ENCODE measurements around the gene RPL22.

The RPL22 gene

DNA sequence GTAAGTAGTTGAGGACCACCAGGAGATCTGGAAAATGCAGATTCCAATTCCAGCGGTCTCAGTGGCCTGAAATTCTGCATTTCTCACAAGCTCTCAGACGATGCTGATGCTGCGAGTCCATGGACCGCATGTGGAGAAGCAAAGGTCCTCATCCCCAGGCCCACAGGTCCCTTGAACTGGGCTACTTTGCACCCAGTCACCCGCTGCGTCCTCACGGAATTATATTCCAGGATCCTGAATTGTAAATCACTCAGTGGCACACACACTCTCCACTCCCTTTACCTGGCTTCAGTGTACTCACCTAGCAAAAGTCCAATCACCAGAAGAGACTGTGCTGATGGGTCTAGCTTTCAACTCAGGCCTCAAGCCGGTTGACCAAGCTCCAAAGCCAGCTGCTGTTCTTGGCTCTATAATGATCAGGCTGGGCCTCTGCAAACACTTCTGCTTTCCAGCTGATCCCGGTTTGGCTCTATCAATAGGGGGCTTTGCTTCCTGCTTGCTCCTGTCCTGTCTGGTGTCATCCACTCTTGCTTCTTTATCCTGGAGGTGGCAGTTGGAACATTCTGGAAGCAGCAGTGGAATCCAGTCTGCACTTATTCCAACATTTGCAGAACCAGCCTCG is 904 bp upstream of the RPL22 start:
- DNase-seq, result no peak

DNA sequence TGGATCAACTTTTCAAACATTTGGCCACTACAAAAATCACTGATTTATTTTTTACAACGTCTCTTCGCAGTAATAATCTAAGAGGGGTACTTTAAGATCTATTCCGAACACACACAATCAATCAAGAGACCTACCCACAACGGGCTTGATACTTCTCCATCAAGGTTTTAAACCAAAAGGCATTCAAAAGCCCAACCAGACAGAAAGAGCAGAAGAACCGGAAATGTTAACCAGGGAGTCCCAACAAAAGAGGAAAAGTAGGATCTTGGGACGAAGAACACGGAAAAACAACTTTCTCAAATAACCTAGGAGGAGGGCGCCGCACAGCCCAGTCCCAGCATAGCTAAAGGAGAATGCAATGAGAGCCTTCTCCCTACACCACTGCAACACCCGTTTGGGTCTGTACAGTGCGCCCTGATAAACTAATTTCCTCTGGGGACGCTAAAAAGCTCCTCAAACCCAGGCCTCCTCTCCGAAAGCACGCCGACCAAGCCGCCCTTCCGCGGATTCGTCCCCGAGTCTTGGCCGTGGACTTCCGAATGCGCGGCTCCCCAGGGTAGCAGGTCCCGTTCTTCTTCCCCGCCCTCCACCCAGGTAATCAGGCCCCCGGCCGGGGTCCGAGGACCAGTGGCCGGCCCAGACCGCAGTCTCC is 623 bp downstream of the RPL22 start:
- no peak for DNase-seq

- no peak for DNase-seq
Observed at GRCh38 chr1:6197746-6198427, 1.5 kb downstream of the RPL22 start.

DNA sequence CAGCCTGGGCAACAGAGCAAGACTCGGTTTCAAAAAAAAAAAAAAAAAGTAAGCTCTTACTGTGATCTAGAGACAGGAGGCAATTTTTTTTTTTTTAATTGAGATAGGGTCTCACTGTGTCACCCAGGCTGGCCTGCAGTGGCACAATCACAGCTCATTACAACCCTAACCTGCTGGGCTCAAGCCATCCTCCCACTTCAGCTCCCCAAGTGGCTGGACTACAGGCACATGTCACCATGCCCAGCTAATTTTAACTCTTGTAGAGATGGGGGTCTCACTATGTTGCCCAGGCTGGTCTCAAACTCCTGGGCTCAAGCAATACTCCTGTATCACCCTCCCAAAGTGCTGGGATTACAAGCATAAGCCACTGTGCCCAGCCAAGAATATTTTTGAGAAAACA is 7.4 kb downstream of the RPL22 start:
- DNase-seq, result no peak

DNA sequence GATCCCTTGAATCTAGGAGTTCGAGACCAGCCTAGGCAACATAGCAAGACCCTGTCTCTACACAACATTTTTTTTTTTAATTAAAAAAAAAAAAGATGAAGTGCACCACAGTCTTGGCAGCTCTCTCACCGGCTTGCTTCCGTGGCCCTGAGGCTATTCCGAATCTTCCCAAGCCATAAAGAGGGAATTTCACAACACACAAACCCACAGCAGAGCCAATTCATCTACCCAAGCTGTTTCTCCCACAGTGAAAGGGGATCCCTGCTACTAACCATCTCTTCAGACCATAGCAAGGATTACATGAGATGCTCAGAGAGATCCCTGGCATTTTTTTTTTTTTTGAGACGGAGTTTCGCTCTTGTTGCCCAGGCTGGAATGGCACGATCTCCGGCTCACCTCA is 10.9 kb downstream of the RPL22 start:
- no peak for DNase-seq

GRCh38 chr1:6185635-6186382 is 13.6 kb downstream of the RPL22 start:
- DNase-seq, result peak; percentile 16

DNA sequence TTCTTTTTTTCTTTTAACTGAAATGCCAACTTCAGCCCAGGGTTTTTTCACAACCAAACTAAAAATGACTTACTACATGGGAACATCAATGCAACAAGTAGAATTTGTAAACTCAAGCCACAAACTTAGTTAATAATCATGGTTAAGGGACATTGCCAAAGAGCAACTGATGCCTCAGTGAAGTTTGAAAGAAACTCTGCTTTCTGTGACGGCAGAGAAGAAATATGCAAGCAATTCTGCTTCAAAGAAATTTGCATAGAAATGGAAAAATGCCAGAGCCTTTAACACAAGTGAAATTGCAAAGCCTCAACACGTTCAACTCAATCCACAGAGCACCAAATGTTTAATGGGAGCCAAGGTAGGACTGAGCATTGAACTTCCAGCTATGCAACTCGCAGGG is 14.2 kb downstream of the RPL22 start:
- DNase-seq, result no peak

GRCh38 chr1:6184083-6184783 is 15.2 kb downstream of the RPL22 start:
- DNase-seq, result no peak

- no peak for DNase-seq
Observed at GRCh38 chr1:6183520-6183989, 15.8 kb downstream of the RPL22 start.

DNA sequence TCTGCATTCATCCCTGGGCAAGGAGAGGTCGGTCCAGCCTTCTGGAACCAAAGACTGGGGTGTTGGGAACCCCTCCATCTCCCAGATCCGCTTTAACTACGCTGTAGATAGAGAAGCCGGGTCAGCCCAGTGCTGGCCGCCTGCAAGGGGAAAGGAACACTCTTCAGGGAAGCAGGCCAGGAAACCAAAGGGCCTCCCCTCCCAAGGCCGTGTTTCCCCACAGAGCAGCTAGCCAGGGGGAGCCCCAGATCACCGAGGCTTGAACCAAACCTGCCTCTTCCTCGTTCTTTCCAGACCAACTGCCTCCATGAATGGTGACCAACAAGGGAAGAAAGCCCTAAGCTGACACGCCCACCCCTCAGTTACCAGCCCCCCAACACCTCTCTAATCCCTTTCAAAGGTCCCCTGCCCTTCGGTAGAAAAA is 18.0 kb downstream of the RPL22 start:
- DNase-seq, result no peak

- no peak for DNase-seq
Observed at GRCh38 chr1:6180707-6181311, 18.6 kb downstream of the RPL22 start.

DNA sequence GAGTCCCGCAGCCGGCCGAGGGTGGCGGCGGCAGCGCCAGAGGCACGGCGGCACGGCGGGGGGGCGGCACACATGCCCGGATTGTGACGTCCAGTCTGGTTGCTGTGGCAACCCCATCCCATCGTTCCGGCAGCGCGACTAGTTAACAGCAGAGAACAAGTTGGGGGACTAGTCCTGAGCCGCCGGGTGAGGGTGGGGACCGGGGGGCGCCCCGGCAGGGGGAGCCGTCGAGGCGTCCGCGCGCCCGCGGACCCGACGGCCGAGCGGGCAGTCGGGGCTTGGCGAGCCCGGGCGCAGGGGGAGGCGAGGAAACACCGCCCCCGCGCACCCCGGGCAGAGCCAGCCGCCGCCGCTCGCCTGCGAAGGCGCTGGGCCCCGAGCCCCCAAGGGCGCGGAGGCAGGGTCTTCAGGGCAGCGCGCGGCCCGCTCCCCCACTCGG is 19.1 kb downstream of the RPL22 start, which contains the start of gene CHD5:
Gene CHD5, minus strand, starts transcription at position 54 of the 439 bp plus-strand sequence. CDS start 298 bp downstream, outside the sequence.
- DNase-seq, result no peak

DNA sequence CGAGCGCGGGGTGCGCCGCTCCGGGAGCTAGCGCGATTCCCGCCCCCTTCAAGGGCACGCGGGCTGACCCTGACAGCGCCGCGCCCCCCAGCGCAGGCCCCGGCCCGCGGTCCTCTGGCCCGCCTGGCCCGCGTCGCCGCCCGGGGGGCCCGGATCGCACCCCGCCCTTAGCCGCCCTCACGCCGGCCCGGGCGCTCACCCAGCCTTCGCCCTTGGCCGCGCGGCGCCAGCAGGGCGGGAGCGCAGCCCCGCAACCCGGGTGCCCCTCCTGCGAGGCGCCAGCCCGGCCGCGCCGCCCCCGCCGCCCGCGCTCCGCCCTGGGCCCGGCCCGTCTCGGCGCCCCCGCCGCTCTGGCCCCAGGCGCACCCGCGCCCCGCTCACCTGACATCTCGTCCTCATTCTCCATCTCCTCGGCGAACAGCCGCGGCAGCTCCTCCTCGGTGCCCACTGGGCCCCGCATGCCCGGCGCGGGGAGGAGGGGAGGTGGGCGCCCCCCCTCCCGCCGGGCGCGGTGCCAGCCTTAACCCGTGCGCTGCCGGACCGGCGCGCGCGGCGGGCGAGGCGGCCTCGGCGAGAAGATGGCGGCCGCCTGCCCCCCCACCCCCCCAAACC is 19.7 kb downstream of the RPL22 start:
- no peak for DNase-seq

DNA sequence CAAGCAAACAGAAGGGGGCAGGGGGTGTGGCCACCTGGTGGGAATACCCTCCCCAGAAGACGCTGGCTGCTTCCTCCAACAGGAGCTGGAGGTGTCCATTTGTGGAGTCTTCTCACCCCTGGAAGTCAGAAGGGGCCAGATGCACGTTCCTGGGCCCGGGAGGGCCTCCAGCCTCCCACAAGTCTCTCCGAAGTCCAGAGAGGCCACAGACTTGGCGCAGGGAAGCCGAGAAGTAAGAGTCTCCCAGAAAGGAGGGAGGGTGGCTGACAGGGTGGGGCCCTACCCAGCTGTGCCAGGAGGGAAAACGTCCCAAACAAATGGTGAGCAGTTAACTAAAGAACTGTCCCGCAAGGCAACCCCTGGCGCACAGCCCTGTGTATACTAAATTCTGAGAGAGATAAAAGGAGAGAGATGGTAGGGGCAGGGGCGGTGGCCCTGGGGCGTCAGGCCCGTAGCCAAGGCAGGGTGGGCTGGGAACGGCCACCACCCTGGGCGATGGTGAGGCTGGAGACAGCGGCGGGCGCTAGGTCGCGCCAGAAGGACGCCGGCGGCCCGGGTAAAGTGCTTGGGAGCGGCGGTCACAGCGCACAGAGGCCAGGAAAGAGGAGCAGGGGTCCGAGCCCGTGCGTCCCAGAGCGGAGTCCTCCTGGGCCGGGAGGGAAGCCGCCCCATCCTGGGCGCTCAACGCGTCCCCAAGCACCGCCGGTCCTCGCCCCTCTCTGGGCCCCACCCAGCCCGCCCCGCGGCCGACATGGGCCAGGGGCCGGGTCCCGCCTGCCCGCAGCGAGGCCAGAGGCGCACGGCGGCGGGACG is 20.4 kb downstream of the RPL22 start:
- no peak for DNase-seq

DNA sequence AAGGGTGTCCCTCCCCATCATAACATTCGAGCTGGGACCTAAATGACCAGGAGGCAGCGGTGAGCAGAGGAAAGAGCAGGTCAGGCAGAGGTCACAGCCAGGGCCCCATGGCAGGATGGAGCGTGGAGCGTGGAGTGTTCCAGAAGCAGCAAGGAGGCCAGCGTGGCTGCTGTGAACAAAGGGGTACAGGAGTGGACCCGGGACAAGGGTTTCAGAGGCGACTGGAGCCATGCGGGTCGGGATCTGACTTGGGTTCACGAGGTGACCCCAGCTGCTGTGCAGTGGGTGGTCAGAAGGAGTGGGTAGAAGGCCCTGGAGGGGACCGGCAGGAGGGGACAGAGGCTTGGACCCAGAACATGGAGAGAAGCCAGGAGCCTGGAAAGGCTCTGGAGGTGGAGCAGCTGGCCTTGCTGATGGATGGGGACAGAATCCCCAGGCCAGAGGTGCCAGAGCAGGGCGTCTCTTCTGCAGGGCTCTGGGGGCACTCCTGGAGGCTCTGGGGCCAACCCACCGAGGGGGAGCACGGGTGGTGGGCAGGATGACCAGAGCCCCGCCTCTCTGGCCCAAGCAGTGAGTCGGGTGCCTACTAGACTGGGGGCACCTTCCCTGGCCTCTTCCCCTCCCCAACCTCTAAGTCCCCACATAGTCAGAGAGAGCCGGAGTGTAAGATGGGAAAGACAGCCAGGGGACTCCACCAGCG is 21.6 kb downstream of the RPL22 start:
- no peak for DNase-seq

DNA sequence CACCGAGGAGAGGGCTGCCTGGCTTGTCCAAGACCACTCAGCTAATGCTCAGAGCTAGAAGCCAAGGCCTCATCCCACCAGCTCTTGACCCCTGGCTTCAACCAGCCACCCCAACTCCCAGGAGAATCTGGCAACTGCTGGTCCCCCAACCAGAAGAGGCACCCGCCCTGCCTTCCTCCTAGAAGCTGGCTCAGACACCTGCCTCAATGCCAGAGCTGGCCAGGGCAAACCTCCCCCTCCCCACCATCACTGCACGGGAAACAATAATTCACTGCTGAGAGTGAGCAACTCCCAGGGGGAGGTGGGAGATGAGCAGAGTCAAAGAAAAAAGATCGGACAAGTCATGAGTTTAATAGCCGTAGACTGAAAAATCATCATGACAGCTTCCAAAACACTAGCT is 22.6 kb downstream of the RPL22 start:
- DNase-seq, result no peak

- no peak for DNase-seq
Observed at GRCh38 chr1:6175411-6175828, 24.0 kb downstream of the RPL22 start.

GRCh38 chr1:6174621-6175410 is 24.6 kb downstream of the RPL22 start:
- DNase-seq, result no peak

- DNase-seq, result no peak
Observed at GRCh38 chr1:6172549-6172948, 26.8 kb downstream of the RPL22 start.
